Large intestine (tissue), 3 donors: Measurements from ENCODE around the gene MAPK1. TPM values are rescaled to one million over a fixed set of nuclear protein-coding genes. Genes with fewer than 3 reads are reported as not detected.
"Not testable (repeated sequence)": the region's sequence is repeated elsewhere in the genome, so short reads cannot be mapped to it uniquely, and the experiment has no call there.

ENCODE experiments used
- DNase-seq, 2 donors: peaks; one replicate each; pipeline versions ENCODE4 v3.0.0 to v3.0.0-alpha.2; 2013
- H3K27ac ChIP-seq: one replicate; pipeline ENCODE4 v1.5.1; 2013; ENCODE audit warnings: low read length
- H3K27me3 ChIP-seq: 2 replicates; pipeline ENCODE4 v1.6.1; 2013; ENCODE audit warnings: low read length; ENCODE audit not compliant: control insufficient read depth, insufficient read depth
- H3K36me3 ChIP-seq: 2 replicates; pipeline ENCODE4 v1.6.1; 2013; ENCODE audit warnings: low read length; ENCODE audit not compliant: control insufficient read depth, insufficient read depth
- H3K4me1 ChIP-seq: one replicate; pipeline ENCODE4 v1.6.1; 2013; ENCODE audit warnings: low read length; ENCODE audit not compliant: control insufficient read depth, insufficient read depth
- H3K4me3 ChIP-seq: one replicate; pipeline ENCODE4 v1.5.1; 2013; ENCODE audit warnings: low read length
- H3K9me3 ChIP-seq: one replicate; pipeline ENCODE4 v1.6.1; 2013; ENCODE audit warnings: mild to moderate bottlenecking, low read depth, low read length, moderate library complexity; ENCODE audit not compliant: control insufficient read depth
- WGBS: methylation state at CpG from one replicate; pipeline ENCODE4 v1.1.5; 2013; ENCODE audit warnings: low lambda C conversion rate; ENCODE audit not compliant: insufficient coverage; 5-methylcytosine and 5-hydroxymethylcytosine counted together
- polyA plus RNA-seq: library from polyadenylated mRNA; unstranded; fragments of 120-200 nt; gene quantifications from one replicate; pipeline ENCODE4 v1.2.1, GENCODE V29; 2013

The MAPK1 gene
- polyA plus RNA-seq, 1 donor = 79.0 TPM

- H3K9me3 ChIP-seq = no peaks in the 10 kb centered on the region
- no peaks in the 10 kb centered on the region for H3K27me3 ChIP-seq
- no peaks in the 10 kb centered on the region for H3K4me1 ChIP-seq
- peaks cover 61% of the 10 kb centered on the region for H3K36me3 ChIP-seq
- H3K27ac ChIP-seq = no peak overlapping the region
- no peak for DNase-seq
- 83% methylated on average over 1 of the region's 6 CpGs for WGBS
- no peak overlapping the region for H3K4me3 ChIP-seq
Observed at GRCh38 chr22:21803811-21804249, 63.6 kb downstream of the MAPK1 start.

- H3K4me1 ChIP-seq = no peaks in the 10 kb centered on the region
- DNase-seq = no peak
- WGBS = 100% methylated on average over 1 of the region's 1 CpG
- no peaks in the 10 kb centered on the region for H3K27me3 ChIP-seq
- no peak overlapping the region for H3K27ac ChIP-seq
- H3K4me3 ChIP-seq = no peak overlapping the region
- no peaks in the 10 kb centered on the region for H3K9me3 ChIP-seq
- peaks cover 72% of the 10 kb centered on the region for H3K36me3 ChIP-seq
Observed at GRCh38 chr22:21802673-21803072, 64.8 kb downstream of the MAPK1 start.

GRCh38 chr22:21802056-21802455, 65.4 kb downstream of the MAPK1 start:
- H3K36me3 ChIP-seq = peaks cover 69% of the 10 kb centered on the region
- WGBS = 100% methylated on average over 1 of the region's 9 CpGs
- H3K4me3 ChIP-seq = no peak overlapping the region
- no peak for DNase-seq
- H3K4me1 ChIP-seq = no peaks in the 10 kb centered on the region
- no peaks in the 10 kb centered on the region for H3K9me3 ChIP-seq
- H3K27me3 ChIP-seq = no peaks in the 10 kb centered on the region
- H3K27ac ChIP-seq = no peak overlapping the region

DNA sequence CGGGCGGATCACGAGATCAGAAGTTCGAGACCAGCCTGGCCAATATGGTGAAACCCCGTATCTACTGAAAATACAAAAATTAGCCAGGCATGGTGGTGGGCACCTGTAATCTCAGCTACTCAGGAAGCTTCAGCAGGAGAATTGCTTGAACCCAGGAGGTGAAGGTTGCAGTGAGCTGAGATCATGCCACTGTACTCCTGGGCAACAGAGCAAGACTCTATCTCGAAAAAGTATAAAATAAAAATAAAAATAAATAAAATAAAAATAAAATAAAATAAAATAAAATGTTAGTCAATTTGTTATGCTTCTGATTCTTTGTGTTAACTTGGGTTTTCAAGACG, 66.2 kb downstream of the MAPK1 start:
- not testable (repeated sequence) for H3K9me3 ChIP-seq, H3K4me1 ChIP-seq, H3K27me3 ChIP-seq, H3K4me3 ChIP-seq, H3K27ac ChIP-seq, DNase-seq
- WGBS = 100% methylated on average over 2 of the region's 7 CpGs
- peaks cover 64% of the 10 kb centered on the region for H3K36me3 ChIP-seq

GRCh38 chr22:21800552-21801303, 66.7 kb downstream of the MAPK1 start:
- Histone ChIP-seq H3K9me3 (no peaks in the 10 kb centered on the region), H3K4me3 (no peak overlapping the region), H3K36me3 (peaks cover 61% of the 10 kb centered on the region), H3K27ac (no peak overlapping the region), H3K4me1 (no peaks in the 10 kb centered on the region), H3K27me3 (no peaks in the 10 kb centered on the region)
- DNase-seq = no peak
- no CpG with 5 or more reads among the region's 9 CpGs for WGBS

- DNase-seq = no peak
- WGBS = no CpG with 5 or more reads among the region's 5 CpGs
- H3K27ac ChIP-seq = no peak overlapping the region
- H3K4me1 ChIP-seq = no peaks in the 10 kb centered on the region
- H3K27me3 ChIP-seq = no peaks in the 10 kb centered on the region
- H3K36me3 ChIP-seq = peaks cover 57% of the 10 kb centered on the region
- H3K9me3 ChIP-seq = no peaks in the 10 kb centered on the region
- H3K4me3 ChIP-seq = no peak overlapping the region
Observed at GRCh38 chr22:21797444-21798221, 69.8 kb downstream of the MAPK1 start.

- H3K27me3 ChIP-seq = no peaks in the 10 kb centered on the region
- H3K4me1 ChIP-seq = no peaks in the 10 kb centered on the region
- 100% methylated on average over 3 of the region's 5 CpGs for WGBS
- no peaks in the 10 kb centered on the region for H3K9me3 ChIP-seq
- DNase-seq = no peak
- H3K4me3 ChIP-seq = no peak overlapping the region
- H3K36me3 ChIP-seq = peaks cover 50% of the 10 kb centered on the region
- H3K27ac ChIP-seq = no peak overlapping the region
Observed at GRCh38 chr22:21796863-21797262, 70.6 kb downstream of the MAPK1 start.

GRCh38 chr22:21796231-21796630, 71.2 kb downstream of the MAPK1 start:
- 100% methylated on average over 3 of the region's 3 CpGs for WGBS
- Histone ChIP-seq H3K4me3 (no peak overlapping the region), H3K27ac (no peak overlapping the region), H3K27me3 (no peaks in the 10 kb centered on the region), H3K36me3 (peaks cover 50% of the 10 kb centered on the region), H3K4me1 (no peaks in the 10 kb centered on the region), H3K9me3 (no peaks in the 10 kb centered on the region)
- no peak for DNase-seq

DNA sequence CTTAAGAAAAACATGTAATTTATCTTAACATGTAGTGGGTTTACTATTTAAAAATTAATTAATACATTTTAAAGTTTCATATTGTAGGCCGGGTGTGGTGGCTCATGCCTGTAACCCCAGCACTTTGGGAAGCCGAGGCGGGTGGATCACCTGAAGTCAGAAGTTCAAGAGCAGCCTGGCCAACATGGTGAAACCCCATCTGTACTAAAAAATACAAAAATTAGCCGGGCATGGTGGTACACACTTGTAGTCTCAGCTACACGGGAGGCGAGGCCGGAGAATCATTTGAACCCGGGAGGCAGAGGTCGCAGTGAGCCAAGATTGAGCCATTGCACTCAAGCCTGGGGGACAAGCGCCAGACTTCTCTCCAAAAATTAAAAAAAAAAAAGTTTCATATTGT, 73.7 kb downstream of the MAPK1 start:
- H3K27ac ChIP-seq, H3K4me1 ChIP-seq, H3K9me3 ChIP-seq, DNase-seq, H3K27me3 ChIP-seq, H3K4me3 ChIP-seq: not testable (repeated sequence)
- peaks cover 39% of the 10 kb centered on the region for H3K36me3 ChIP-seq
- WGBS = 95% methylated on average over 4 of the region's 10 CpGs

DNA sequence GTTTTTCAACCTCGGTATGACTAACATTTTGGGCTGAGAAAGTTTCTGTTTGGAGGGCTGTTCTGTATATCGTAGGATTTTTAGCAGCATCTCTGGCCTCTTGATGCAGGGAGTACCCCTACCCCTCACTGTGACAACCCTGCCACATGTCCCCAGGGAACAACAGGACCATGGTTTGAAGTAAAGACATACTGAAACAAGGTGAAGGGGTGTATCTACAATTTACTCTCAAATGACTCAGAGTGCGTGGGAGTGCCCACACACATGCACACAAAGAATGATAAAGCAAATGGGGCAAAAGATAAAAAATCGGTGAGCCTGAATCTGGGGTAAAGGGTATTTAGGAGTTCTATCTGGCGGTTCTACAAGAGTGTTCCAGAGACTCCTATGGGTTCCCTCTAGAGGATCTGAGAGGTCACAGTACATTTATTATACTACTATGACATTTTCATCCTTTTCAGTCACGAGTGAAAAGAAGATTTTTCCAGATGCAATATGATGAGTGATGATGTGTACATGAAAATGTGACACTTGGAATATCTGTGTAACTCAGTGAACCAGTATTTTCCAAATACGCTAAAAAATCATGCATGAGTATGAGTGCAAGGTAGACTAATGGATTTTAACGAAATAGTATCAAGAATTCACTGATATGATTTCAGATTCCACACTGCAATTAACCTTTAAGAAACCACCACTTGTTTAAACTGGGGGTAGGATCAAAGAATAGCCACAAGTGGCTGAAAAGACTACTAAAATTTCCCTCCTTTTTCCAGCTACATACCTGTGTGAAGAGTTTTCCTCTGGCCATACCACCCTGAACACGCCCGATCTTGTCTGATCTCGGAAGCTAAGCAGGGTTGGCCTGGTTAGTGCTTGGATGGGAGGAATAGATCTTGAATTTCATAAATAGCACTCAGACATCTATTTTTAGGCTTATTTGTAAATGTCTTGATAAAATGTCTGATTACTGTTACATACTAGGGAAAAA, 75.5 kb downstream of the MAPK1 start:
- 58% methylated on average over 2 of the region's 11 CpGs for WGBS
- Histone ChIP-seq H3K36me3 (peaks cover 38% of the 10 kb centered on the region), H3K27me3 (no peaks in the 10 kb centered on the region), H3K4me3 (no peak overlapping the region), H3K9me3 (no peaks in the 10 kb centered on the region), H3K27ac (no peak overlapping the region), H3K4me1 (no peaks in the 10 kb centered on the region)
- no peak for DNase-seq
